Measurements from ENCODE around the gene KIF22.

The KIF22 gene

DNA sequence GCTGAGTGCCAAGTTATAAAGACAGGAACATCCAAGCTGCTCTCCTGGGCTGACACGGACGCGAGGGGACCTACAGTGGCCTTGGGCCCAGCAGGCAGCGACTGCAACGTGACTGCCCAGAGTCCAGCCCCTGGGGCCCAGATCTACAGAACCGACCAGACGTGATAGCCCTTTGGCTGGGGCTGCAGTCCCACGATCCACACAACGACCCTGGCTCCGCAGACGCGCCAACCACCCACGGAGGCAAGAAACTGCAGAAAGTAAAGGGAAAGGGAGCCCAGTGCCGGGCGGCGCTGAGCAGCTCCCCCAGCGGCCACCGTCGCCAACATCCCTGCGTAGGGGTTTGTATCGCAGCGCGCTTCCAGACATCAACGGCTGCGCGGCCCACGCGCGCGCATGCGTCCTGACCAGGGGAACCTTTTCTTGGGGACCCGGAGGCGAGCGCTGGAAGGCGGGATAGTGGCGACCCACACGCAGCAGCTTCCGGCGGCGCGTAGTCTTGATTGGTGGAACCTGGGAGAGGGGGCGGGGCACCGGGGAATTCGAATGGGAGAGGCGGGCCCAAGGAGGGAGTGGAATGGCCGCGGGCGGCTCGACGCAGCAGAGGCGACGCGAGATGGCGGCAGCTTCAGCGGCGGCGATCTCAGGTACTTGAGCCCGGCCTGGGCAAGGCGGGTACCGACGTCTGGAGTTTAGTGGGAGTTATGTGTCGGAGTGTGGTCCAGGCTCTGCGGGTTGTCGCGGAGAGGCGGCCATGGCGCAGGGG, at the start of gene KIF22:
Gene KIF22, plus strand, starts transcription at position 569 of the 766 bp plus-strand sequence. Its CDS starts 9 bp downstream, at position 578.
- H3K36me3 ChIP-seq (ENCODE audit: control insufficient read depth, insufficient read depth, low read length): peaks cover 3% of the 10 kb centered on the region
- peak; percentile 100 for DNase-seq (ENCODE audit: extremely low read depth, insufficient read length)
- TF ChIP-seq, protein P1, sequence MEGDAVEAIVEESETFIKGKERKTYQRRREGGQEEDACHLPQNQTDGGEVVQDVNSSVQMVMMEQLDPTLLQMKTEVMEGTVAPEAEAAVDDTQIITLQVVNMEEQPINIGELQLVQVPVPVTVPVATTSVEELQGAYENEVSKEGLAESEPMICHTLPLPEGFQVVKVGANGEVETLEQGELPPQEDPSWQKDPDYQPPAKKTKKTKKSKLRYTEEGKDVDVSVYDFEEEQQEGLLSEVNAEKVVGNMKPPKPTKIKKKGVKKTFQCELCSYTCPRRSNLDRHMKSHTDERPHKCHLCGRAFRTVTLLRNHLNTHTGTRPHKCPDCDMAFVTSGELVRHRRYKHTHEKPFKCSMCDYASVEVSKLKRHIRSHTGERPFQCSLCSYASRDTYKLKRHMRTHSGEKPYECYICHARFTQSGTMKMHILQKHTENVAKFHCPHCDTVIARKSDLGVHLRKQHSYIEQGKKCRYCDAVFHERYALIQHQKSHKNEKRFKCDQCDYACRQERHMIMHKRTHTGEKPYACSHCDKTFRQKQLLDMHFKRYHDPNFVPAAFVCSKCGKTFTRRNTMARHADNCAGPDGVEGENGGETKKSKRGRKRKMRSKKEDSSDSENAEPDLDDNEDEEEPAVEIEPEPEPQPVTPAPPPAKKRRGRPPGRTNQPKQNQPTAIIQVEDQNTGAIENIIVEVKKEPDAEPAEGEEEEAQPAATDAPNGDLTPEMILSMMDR (IDR thresholded peaks at IDR 0.05; ENCODE audit: insufficient read depth, low read length, poor library complexity, severe bottlenecking): peak; percentile 84
- peak within 1 kb of the TSS; percentile 82 for H3K4me3 ChIP-seq (replicated peaks; ENCODE audit: low read depth, low read length)
- H3K27me3 ChIP-seq (replicated peaks; ENCODE audit: control insufficient read depth, insufficient read depth, low read length): no peaks in the 10 kb centered on the region

DNA sequence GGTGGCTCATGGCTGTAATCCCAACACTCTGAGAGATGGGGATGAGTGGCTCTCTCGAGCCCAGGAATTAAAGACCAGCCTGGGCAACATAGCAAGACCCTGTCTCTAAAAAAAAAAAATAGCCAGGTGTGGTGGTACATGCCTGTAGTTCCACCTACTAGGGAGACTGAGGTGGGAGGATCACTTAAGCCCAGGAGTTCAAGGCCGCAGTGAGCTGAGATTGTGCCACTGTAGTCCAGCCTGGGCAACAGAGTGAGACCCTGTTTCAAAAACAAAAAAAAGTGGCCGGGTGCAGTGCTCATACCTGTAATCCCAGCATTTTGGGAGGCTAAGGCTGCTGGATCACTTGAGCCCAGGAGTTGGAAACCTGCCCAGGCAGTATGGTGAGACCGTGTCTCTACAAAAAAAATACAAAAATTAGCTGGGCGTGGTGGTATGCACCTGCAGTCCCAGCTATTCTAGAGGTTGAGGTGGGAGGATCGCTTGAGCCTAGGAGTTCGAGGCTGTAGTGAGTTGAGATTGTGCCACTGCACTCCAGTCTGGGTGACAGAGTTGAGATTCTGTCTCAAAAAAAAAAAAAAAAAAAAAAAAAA, 47.8 kb upstream of the KIF22 start:
- no peak for DNase-seq (ENCODE audit: extremely low read depth, insufficient read length)
- Histone ChIP-seq H3K36me3 (ENCODE audit: control insufficient read depth, insufficient read depth, low read length) (peaks cover 2% of the 10 kb centered on the region), H3K27me3 (replicated peaks; ENCODE audit: control insufficient read depth, insufficient read depth, low read length) (no peaks in the 10 kb centered on the region), H3K4me3 (replicated peaks; ENCODE audit: low read depth, low read length) (no peak overlapping the region)
- TF ChIP-seq, protein P1 (IDR thresholded peaks at IDR 0.05; ENCODE audit: insufficient read depth, low read length, poor library complexity, severe bottlenecking): no peak

DNA sequence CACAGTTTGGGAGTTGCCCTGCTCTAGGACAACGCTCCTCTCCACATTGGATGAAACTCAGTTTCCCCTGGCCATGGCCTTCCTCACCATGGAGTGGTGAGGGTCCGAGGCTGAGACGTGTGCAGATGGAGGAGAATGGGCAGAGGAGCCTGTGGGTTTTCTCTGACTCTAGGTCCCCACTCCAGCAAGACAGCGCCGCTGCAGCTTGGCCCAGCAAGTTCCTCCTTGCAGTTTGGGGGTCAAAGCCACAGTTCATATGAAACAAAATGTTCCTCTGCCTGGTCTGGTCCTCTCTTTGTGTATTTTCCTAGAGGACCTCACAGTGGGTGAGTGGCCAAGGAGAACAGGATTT, 47.1 kb upstream of the KIF22 start:
- H3K4me3 ChIP-seq (replicated peaks; ENCODE audit: low read depth, low read length): no peak overlapping the region
- no peaks in the 10 kb centered on the region for H3K27me3 ChIP-seq (replicated peaks; ENCODE audit: control insufficient read depth, insufficient read depth, low read length)
- DNase-seq (ENCODE audit: extremely low read depth, insufficient read length): no peak
- TF ChIP-seq, protein P1 (IDR thresholded peaks at IDR 0.05; ENCODE audit: insufficient read depth, low read length, poor library complexity, severe bottlenecking): no peak
- H3K36me3 ChIP-seq (ENCODE audit: control insufficient read depth, insufficient read depth, low read length): peaks cover 2% of the 10 kb centered on the region

DNA sequence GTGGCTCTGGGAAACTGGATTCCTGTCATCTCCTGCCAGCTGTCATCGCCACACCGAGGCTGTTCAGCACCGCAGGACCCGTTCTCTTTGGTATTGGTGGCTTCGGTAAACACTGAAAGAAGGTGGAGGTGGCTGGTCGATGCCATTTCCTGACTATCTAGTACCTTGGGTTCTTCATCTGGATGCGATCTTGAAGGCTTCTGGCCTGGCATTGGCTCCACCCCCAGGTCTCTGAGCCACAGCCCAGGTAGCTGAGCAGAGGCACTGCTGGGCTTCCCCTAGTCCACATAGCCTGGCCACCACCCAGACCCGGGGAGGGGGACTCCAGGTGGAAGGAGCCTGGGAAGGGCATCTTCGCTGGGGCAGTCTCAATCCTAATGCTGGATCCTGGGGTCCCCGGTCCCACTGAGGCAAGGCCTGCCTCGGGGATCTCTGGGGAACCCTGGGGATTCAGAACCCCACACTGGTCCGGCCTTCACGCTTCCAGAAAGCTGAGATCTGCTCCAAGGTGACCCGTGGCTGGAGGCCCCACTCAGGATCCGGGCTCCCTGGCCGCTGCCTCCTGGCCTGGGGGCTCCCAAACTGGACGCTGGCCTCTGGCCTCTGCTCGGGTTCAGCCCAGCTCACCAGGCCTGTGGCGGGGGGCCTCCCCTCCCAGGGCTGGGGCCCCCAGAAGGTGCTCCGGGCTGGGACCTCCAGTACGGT, 46.6 kb upstream of the KIF22 start:
- Histone ChIP-seq H3K27me3 (replicated peaks; ENCODE audit: control insufficient read depth, insufficient read depth, low read length) (no peaks in the 10 kb centered on the region), H3K36me3 (ENCODE audit: control insufficient read depth, insufficient read depth, low read length) (peaks cover 2% of the 10 kb centered on the region), H3K4me3 (replicated peaks; ENCODE audit: low read depth, low read length) (no peak overlapping the region)
- no peak for DNase-seq (ENCODE audit: extremely low read depth, insufficient read length)
- TF ChIP-seq, protein P1 (IDR thresholded peaks at IDR 0.05; ENCODE audit: insufficient read depth, low read length, poor library complexity, severe bottlenecking): no peak

DNA sequence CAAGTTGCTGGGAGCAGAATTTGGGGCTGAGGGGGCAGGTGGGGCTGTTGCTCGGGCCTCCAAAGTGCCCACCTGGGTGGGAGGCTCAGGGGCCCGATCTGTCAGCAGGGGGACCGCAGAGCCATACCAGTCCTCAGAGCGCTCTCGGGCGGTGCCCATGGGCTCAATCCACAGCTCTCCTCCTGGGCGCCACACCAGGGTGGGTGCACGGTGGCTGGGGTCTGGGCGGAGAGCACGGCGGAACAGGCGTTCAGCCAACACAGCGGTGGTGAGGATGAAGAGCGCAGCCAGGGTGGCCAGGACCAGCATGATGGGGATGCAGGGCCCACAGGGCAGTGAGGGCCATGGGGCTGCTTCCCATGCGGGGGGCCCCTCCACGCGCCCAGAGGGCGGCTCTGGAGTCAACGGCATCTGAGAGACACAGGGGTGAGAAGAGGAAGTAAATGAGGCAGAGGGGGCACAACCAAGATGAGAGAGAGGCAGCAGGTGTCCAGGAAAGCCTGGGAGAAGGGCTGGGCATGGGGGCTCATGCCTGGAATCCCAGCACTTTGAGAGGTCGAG, 45.9 kb upstream of the KIF22 start:
- TF ChIP-seq, protein P1 (IDR thresholded peaks at IDR 0.05; ENCODE audit: insufficient read depth, low read length, poor library complexity, severe bottlenecking): no peak
- Histone ChIP-seq H3K36me3 (ENCODE audit: control insufficient read depth, insufficient read depth, low read length) (peaks cover 2% of the 10 kb centered on the region), H3K4me3 (replicated peaks; ENCODE audit: low read depth, low read length) (peak overlapping the region; percentile 67), H3K27me3 (replicated peaks; ENCODE audit: control insufficient read depth, insufficient read depth, low read length) (no peaks in the 10 kb centered on the region)
- DNase-seq (ENCODE audit: extremely low read depth, insufficient read length): peak; percentile 43

Measured in GM06990 (cell line).